ENCODE data around the gene RBBP5. TPM values are rescaled to one million over a fixed set of nuclear protein-coding genes. Genes with fewer than 3 reads are reported as not detected.

The RBBP5 gene
- total RNA-seq, 1 donor from 2014 or later: 10.1 TPM

DNA sequence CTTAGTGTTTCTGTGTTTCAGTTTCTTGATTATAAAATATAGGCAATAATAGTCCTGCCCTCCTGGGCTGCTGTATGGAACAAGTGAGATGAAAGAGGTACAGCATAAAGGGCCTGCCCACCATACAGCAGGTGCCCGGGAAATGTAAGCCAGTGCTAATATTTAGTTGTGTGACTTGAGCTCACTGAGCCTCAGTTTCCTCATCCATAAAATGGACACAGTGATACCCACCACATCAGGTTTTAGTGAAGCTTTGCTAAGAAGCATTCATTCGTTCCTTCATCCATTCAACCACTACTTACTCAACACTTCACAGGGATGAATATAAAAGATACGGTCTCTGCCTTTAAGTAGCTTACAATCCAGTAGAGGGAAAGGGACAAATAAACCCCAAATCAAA, 58.9 kb downstream of the RBBP5 start:
- DNase-seq (ENCODE audit: low spot score): no peak
- intact Hi-C loops (cut with DNase I): loop anchor here (10.0 kb wide), 1 partner anchor 258 kb away; no protein-coding TSS in a partner anchor

DNA sequence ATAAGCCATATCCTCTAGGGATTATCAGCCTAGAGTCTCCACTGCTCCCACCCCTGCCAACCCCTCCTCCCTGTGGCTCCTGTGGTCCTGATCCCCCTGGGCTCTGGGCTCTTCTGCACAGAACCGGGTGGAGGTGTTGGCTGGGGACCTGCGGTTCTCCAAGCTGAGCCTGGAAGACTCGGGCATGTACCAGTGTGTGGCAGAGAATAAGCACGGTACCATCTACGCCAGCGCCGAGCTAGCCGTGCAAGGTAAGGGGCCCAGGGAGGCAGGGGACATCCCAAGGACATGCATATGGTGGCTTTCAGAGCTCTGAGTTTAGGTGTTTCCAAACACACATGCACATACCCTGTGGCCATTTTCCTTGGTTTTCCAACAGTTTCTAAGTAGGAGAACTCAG, 59.5 kb downstream of the RBBP5 start:
- no peak for DNase-seq (ENCODE audit: low spot score)
- intact Hi-C loops (cut with DNase I): loop anchor here (10.0 kb wide), 1 partner anchor 258 kb away; no protein-coding TSS in a partner anchor

DNA sequence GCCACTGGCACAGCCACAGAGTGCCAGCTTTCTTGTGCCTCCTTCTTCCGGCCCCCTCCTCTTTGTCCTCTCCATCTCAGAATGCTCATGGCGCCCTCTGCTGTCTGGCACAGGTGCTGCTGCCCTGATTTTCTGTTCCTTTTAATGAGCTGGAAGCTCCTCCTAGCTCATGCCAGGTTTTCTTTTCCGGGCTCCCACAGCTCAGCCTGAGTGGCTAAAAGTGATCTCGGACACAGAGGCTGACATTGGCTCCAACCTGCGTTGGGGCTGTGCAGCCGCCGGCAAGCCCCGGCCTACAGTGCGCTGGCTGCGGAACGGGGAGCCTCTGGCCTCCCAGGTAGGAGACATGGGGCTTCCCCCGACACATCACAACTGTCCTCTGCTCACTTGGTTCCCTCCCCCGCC, 60.1 kb downstream of the RBBP5 start:
- peak; percentile 88 for DNase-seq (ENCODE audit: low spot score)
- intact Hi-C loops (cut with DNase I): loop anchor here (1.0 to 10.0 kb wide), 3 partner anchors 72 to 257 kb away; no protein-coding TSS in a partner anchor

DNA sequence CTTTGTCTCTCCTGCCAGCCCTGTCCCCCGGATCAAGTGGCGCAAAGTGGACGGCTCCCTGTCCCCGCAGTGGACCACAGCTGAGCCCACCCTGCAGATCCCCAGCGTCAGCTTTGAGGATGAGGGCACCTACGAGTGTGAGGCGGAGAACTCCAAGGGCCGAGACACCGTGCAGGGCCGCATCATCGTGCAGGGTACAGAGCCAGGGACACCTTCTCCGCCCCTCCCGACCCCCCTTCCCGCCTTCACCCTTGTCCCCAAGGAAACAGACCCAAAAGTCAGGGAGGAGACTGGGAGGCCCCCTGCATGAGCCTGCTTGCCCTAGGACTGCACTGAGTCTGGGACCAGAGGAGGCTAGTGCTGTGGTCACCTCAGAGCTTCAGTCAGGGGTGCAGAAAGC, 60.6 kb downstream of the RBBP5 start:
- intact Hi-C loops (cut with DNase I): loop anchor here (1.0 to 10.0 kb wide), 3 partner anchors 72 to 256 kb away; no protein-coding TSS in a partner anchor
- DNase-seq (ENCODE audit: low spot score): no peak

DNA sequence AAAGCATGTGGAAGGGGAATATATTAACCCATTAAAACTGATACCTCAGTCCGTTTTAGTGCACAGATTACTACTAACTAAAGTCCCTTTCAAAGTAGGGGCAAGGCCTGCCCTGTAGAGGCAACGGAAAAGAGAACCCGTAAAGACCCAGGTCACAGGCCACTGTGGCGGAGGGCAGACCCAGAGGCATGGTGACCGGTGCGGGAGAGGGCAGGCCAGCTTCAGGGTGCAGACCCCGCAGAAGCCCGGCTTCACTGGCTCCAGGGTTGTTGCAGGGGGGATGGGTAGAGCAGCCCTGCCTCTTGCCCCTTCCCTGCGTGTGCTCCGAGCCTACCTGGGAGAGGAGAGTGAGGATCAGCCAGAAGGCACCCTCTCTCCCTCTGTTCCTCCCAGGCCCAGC, 61.0 kb downstream of the RBBP5 start:
- intact Hi-C loops (cut with DNase I): loop anchor here (1.0 to 10.0 kb wide), 3 partner anchors 71 to 256 kb away; no protein-coding TSS in a partner anchor
- no peak for DNase-seq (ENCODE audit: low spot score)

DNA sequence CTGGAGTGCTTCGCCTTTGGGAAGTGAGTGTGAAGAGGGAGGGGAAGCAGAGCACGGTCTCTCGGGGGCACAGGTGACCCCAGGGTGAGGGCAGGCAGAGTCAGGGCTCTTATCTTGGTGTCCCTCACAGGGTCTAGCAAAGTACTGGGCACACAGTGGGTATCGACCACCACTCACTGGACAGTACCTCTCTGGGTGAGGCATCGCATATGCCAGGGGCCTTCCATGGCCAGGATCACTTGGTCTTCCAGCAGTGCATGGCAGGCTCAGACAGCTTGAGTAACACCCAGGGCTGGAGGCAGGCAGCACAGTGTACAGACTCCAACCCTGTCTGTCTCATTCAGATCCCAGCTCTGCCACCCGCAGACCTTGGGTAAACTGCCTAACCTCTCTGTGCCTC, 62.1 kb downstream of the RBBP5 start:
- no peak for DNase-seq (ENCODE audit: low spot score)
- intact Hi-C loops (cut with DNase I): loop anchor here (2.0 to 10.0 kb wide), 2 partner anchors 83 to 255 kb away; no protein-coding TSS in a partner anchor

DNA sequence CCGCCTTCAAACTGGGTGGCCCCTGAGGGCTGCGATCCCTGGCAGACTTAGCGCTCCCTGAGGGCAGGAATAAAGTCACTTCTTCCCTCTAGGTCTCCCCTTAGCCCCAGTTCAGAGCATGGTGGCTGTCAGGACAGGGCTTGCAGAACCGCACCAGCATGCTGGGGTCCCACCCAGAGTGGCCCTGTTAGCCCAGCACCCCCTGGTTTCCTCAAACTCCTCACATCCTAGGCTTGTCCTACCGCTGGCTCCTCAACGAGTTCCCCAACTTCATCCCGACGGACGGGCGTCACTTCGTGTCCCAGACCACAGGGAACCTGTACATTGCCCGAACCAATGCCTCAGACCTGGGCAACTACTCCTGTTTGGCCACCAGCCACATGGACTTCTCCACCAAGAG, 62.9 kb downstream of the RBBP5 start:
- intact Hi-C loops (cut with DNase I): no loop called here
- DNase-seq (ENCODE audit: low spot score): no peak

DNA sequence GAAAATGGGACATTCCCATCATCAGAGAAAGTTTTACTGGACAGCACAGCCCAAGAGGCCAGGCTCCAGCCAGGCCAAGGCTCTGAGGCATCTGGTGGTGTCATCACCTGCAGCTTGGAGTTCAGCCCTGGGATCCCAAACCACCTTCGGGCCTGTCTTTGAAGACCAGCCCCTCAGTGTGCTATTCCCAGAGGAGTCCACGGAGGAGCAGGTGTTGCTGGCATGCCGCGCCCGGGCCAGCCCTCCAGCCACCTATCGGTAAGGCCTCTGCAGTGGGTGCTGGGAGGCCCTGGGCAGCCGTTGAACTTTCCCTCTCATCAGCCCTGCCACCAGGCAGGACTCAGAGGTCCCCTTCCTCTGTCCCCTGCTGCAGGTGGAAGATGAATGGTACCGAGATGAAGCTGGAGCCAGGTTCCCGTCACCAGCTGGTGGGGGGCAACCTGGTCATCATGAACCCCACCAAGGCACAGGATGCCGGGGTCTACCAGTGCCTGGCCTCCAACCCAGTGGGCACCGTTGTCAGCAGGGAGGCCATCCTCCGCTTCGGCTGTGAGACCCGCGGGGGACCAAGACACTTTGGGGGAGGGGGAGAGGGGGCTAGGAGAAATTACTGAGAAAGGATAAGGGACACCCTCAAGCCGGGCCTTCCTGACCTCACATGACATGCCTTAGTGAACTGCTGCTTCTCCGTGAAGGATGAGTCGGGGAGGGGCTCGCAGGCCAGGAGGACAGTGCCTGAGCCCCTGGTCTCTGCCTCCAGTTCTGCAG, 63.8 kb downstream of the RBBP5 start:
- intact Hi-C loops (cut with DNase I): no loop called here
- DNase-seq (ENCODE audit: low spot score): no peak

DNA sequence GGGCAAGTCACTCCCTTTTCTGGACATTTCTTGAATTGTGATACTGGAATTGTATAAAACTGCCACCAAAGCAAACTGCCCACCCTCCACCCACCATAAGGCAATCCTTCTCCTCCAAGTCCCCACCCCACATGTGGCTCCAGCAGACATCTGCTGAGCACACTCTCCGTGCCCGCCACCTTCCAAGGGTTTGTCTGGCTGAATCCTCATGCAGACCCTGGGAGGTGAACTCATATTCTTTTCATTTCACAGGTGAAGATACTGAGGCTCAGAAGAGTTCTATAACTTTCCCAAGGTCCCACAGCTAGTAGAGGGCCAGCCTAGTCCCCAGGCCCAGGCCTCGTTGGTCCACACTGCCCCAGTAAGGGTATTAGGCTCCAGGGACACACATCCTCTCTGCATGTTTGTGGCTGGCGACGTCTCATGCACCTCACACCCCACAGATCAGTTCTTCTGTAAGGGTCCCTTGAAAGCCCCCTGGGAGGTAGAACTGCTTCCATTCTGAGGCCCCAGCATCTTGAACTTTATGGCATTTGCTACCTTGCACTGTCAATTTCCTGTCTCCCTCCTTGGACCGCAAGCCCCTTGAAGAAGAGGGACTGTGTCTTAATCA, 64.7 kb downstream of the RBBP5 start:
- intact Hi-C loops (cut with DNase I): no loop called here
- no peak for DNase-seq (ENCODE audit: low spot score)

DNA sequence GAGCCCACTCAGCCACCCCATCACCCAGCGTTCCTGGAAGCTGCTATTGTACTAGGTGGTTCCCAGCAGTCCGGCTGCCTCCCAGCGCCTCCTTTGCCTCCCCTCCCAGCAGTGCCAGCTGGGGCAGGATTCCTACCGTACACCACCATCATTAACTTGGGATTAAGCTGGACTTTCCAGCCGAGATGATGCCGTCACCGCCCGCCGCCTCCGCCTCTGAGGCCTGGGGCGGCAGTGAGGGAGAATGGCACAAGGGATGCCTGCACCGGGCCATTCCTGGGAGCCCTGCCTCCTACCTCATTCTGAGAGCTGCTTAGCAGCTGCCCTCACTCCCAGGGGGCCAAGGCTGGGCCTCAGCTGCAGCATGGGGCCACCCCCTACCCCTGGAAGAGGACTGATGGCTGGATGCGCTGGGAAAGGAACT, 65.6 kb downstream of the RBBP5 start:
- DNase-seq (ENCODE audit: low spot score): no peak
- intact Hi-C loops (cut with DNase I): no loop called here

DNA sequence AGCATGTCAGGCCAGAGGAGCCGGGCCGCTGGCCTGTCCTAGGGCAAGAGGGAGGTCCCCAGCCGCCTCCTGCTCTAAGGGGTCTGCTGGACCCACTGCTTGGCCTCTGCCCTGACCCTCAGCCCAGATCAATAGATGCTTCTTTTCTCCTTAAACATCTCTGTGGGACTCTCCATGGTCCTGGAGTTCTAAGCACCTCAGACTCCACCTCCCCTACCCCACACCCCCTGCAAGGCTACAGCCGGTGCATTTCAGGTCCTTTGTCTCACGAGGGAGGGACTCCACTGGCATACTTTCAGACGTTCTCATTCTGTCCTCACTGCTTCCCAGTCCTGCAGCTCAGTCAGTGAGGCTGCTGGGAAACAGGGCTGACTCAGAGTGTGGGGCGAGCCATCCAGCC, 67.8 kb downstream of the RBBP5 start:
- intact Hi-C loops (cut with DNase I): no loop called here
- no peak for DNase-seq (ENCODE audit: low spot score)

DNA sequence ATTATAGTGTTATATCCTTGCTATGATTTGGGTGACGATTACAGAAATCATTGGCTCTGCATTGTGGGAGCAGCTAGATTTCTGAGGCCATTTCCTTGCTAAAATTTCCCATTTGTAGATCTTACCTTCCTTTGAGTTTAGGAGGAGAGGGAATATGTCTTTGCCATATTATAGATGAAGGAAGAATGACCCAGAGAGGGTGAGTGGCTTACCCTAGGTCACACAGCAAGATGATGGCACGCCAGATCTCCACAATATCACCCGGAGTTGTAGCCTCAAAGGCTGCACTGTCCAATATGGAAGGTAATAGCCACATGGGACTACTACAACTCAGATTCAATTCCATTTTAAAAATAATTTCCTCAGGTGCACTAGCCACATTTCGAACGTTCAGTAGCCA, 68.5 kb downstream of the RBBP5 start:
- intact Hi-C loops (cut with DNase I): no loop called here
- no peak for DNase-seq (ENCODE audit: low spot score)

DNA sequence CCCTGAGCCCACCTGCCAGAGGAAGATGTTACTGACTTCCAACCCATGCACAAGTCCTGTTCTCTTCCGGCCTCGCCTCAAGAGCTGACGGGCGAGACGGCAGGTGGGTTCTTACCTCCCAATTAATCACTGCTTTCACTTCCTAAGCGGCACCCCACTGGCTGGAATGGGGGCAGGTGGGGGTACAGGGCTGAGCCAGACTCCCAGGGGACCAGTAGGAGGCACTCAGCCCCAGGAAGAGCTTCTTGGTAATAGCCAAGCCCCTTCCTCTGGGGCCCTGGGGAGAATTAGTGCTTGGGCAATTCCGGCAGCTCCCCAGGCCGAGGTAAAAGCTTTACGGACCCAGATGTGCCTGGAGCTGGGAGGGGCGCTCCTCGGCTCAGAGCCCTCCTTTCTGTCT, 69.1 kb downstream of the RBBP5 start:
- intact Hi-C loops (cut with DNase I): no loop called here
- DNase-seq (ENCODE audit: low spot score): no peak

DNA sequence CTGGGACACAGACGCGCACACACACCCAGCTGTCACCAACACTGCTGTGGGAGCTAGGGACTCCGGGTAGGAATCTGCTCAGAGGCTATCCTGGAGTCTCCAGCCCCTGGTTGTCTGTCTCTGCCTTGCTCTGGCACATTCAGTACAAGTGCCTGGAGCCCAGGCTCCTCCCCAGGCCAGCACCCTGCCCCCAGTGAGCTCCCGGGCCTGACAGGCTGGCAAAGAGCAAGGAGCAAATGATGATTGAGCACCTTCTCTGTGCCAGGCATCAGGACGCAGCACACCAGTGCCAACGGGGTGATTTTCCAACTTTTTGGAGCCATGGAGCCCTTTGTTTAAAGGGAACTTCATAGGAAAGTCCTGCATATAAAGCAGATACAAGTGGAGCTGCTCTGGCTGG, 72.3 kb downstream of the RBBP5 start:
- DNase-seq (ENCODE audit: low spot score): no peak
- intact Hi-C loops (cut with DNase I): no loop called here

DNA sequence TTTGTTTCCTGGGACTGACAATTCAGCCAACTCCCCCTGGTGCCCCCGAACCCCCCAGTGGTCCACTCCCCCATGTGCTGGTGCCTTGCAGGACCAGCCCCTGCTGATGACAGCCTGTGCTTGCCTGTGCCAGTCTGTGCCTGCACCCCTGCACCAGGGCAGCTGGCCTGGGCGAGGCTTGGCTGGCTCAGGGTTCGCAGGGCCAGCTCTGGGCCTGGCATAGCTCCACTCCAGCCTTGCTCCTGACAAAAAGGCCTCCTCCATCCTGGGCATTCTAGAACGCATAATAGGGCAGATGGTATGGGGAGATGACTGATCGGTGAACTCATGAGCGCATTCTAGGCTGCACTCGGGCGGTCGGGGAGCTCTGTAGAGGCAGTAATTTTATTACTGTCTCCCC, 73.4 kb downstream of the RBBP5 start:
- intact Hi-C loops (cut with DNase I): no loop called here
- DNase-seq (ENCODE audit: low spot score): no peak

DNA sequence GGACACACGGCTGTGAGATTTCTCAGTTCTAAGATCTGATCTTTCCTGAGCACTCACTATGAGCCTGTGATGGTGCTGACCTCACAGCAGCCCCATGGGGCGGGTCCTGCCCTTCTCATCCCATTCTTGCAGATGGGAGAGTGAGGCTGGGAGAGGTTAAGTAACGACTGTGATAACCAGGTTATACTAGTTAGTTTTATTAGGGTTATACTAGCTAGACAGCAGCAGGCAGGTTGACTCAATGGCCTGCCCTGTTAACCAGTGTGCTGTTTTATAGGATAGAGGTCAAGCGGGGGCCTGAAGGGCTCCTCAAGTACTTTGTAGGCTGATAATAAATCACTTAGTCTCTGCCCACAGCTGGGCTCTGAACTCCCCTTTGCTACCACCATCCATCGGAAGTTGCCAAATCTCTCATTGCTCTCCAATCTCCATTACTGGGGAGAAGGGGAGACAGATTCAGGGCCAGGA, 74.0 kb downstream of the RBBP5 start:
- DNase-seq (ENCODE audit: low spot score): no peak
- intact Hi-C loops (cut with DNase I): no loop called here

DNA sequence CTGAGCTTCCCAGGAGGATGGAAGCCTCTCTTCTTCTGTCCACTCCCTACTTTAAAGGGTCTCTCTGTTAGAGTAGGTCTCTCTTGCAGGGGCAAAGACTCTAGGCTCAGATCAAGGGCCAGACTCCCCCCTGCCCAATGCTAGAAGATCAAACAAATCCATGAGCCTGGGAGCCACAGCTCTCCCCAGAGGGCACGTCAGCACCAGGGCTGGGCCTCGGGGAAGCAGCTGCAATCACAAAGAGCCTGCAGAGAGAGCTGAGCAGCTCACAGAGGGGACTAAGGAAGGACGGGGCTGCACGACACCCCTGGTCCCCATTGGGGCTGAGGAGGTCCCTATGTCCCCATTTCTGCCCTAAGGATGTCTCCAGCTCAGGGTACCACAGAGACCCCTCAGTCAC, 74.9 kb downstream of the RBBP5 start:
- intact Hi-C loops (cut with DNase I): no loop called here
- no peak for DNase-seq (ENCODE audit: low spot score)

DNA sequence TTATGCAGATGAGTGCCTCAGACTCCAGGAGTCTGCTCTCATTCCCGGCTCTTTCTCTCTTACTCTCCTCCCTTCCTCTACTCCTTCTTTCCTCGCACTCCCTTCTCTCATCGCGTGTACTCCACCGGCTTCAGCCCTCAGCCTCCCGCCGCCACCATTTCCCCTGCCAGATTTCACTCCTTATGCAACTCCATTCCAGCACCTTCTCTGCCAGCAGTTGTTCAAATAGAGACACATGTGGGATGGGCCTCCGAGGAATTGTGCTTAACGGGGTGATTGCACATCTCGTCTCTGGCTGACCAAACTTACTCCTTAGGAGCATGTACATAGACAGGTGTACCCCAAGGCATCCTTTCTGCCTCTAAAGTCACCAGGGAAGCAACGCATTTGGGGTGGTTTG, 76.6 kb downstream of the RBBP5 start:
- intact Hi-C loops (cut with DNase I): no loop called here
- no peak for DNase-seq (ENCODE audit: low spot score)

DNA sequence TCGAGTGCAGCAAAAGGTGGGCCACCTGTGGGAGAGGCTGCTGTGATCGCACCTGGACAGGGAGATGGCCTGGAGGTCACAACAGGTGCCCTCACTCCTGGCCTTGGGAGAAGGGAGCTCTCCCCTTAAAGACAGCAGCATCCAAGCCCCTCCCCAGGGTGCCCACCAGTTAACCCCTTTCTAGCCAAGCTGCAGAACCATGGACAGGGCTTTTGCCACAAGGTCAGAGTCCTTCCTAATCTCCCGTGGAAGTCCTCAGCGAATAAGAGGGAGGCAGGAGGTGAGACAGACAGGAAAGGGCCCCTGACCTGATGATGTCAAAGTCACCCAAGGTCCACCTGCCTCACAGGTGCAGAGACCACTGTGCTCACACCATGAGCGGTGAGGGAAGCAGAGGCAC, 77.0 kb downstream of the RBBP5 start:
- no peak for DNase-seq (ENCODE audit: low spot score)
- intact Hi-C loops (cut with DNase I): no loop called here

DNA sequence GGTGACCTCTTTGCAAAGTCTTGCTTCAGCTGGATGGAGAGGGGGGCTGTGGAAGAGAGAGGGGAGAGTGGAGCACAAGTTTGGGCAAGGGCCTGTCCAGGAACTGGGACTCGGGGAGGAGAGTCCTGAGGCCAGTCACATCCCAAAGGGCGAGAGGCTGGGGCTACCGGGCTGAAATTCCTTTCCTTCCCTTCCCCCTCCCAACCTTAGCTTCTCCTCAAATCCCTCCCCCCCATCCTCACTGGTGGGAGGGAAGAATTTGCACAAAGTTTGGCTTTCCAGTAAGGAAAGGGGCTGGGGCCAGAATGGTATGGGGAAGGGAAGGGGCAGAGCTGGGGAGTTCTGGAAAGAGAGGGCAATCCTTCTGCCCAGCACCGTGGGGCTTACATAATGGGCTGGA, 77.9 kb downstream of the RBBP5 start:
- no peak for DNase-seq (ENCODE audit: low spot score)
- intact Hi-C loops (cut with DNase I): no loop called here
